Cardiac fibroblast (primary cell): ENCODE results near the gene GJD3.
A peak's percentile ranks its signal among the peaks of the same experiment; 100 is the strongest.

Experiments
- DNase-seq, 2 donors: peaks; one replicate each; pipeline versions ENCODE4 v3.0.0 to v3.0.0-alpha.2; 2010; ENCODE audit warnings: low read depth in 2 of 2
- H3K4me3 ChIP-seq, 2 donors: replicated peaks in 1 of 2; 1 replicate in 1 of 2; 2 replicates in 1 of 2; pipeline ENCODE4 v1.5.1; 2011; ENCODE audit warnings: low read depth in 2 of 2, low read length in 2 of 2, mild to moderate bottlenecking in 2 of 2, moderate library complexity in 1 of 2
- CTCF ChIP-seq: IDR thresholded peaks from one replicate; pipeline ENCODE4 v1.5.1; 2011; ENCODE audit warnings: low read depth, mild to moderate bottlenecking, low read length, inconsistent platforms

The GJD3 gene

GRCh38 chr17:40319651-40320540, 44.6 kb downstream of the GJD3 start:
- peak overlapping the region; percentile 94 to 97 for H3K4me3 ChIP-seq
- no peak for DNase-seq
- TF ChIP-seq CTCF = no peak

- TF ChIP-seq CTCF = peak; percentile 16
- H3K4me3 ChIP-seq = peak overlapping the region; percentile 94 to 97
- no peak for DNase-seq
Observed at GRCh38 chr17:40318830-40319391, 45.6 kb downstream of the GJD3 start.

- peak; percentile 96 to 98 for DNase-seq
- TF ChIP-seq CTCF = no peak
- H3K4me3 ChIP-seq = peak overlapping the region; percentile 94 to 97
Observed at GRCh38 chr17:40317880-40318829, 46.4 kb downstream of the GJD3 start.

GRCh38 chr17:40317345-40317873, 47.1 kb downstream of the GJD3 start:
- peak overlapping the region; percentile 94 to 97 for H3K4me3 ChIP-seq
- peak; percentile 79 to 81 for DNase-seq
- TF ChIP-seq CTCF = peak; percentile 77

GRCh38 chr17:40316571-40317344, 47.8 kb downstream of the GJD3 start:
- DNase-seq = peak; percentile 75 to 85

More at GRCh38 chr17:40316571-40317344, 47.8 kb downstream of the GJD3 start:
- TF ChIP-seq CTCF = no peak
- H3K4me3 ChIP-seq = peak overlapping the region; percentile 15 to 97
